Activated naive CD8-positive, alpha-beta T cell treated with anti-CD3 and anti-CD28 coated beads, Interleukin-2, amount 50 U/mL, for 16 hours (primary cell): Measurements from ENCODE around the gene LRRC23.
A peak's percentile ranks its signal among the peaks of the same experiment; 100 is the strongest.

Experiments used
- DNase-seq: peaks from one replicate; pipeline ENCODE4 v3.0.0-alpha.2; 2020; ENCODE audit warnings: low read depth, low spot score

Gene LRRC23

DNA sequence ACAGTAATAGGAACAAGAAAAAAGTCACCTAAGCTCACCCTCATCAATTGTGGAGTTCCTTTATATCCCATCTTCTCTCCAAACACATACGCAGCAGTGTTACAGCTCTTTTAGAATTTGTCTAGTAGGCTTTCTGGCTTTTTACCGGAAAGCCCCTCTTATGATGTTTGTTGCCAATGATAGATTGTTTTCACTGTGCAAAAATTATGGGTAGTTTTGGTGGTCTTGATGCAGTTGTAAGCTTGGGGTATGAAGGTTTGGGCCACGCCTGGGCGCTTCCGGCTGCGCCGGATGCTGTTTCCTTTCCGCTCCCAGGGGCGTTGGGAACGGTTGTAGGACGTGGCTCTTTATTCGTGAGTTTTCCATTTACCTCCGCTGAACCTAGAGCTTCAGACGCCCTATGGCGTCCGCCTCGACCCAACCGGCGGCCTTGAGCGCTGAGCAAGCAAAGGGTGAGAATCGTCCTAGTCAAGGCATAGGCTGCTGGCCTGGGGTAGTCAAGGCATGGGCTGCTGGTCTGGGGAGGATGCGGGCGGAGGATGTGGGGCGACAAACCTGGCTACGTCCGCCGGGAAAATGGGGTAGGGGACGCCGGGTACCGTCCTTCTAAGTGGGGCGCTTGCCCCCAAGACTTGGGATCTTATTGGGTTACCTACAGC lies 39.2 kb downstream of the LRRC23 start, which contains the start of the genes C12orf57 and RNU7-1:
Gene C12orf57, plus strand, starts transcription at position 301 of the 659 bp plus-strand sequence. Its CDS starts 100 bp downstream, at position 401.
Gene RNU7-1, plus strand, starts transcription at position 95 of the 659 bp plus-strand sequence.
- peak; percentile 64 for DNase-seq

DNA sequence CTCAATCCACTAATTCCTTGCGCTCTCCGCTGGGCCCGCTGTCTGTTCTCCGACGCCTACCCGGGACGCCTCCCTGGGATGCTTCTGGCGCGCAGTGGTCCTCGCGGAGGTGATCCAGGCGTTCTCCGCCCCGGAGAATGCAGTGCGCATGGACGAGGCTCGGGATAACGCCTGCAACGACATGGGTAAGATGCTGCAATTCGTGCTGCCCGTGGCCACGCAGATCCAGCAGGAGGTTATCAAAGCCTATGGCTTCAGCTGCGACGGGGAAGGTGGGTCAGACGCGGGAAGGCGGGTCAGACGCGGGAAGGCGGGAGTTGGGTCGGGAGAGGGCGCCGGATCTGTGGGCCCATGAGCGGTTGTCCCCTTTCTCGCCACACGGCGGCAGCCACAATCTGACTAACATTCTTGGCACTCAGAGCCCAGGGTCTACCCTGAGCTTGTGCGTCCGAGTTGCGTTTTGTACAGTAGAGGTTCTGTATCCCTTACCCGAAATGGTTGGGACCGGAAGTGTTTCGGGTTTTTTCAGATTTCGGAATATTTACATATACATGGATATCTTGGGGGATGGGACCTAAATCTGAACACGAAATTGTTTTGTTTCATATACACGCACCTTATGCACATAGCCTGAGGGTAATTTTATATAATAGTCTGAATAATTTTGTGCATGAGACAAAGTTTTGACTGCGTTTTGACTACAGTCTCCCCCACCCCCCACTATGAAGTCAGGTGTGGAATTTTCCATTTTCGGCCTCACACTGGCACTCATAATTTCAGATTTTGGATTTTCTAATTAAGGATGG lies 40.0 kb downstream of the LRRC23 start:
- peak; percentile 64 for DNase-seq

DNA sequence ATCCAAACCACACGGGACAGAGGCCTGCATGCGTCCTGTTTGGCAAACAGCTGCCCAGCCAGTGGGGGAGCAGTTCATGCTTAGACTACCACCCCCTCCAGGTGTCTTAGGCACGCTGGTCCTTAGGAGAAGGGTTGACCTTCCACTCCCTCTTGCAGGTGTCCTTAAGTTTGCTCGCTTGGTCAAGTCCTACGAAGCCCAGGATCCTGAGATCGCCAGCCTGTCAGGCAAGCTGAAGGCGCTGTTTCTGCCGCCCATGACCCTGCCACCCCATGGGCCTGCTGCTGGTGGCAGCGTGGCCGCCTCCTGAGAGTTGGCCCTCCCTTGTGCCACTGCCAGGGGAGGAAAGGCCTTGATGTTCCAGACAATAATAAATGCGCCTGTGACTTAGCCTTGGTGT lies 41.0 kb downstream of the LRRC23 start:
- DNase-seq: no peak

DNA sequence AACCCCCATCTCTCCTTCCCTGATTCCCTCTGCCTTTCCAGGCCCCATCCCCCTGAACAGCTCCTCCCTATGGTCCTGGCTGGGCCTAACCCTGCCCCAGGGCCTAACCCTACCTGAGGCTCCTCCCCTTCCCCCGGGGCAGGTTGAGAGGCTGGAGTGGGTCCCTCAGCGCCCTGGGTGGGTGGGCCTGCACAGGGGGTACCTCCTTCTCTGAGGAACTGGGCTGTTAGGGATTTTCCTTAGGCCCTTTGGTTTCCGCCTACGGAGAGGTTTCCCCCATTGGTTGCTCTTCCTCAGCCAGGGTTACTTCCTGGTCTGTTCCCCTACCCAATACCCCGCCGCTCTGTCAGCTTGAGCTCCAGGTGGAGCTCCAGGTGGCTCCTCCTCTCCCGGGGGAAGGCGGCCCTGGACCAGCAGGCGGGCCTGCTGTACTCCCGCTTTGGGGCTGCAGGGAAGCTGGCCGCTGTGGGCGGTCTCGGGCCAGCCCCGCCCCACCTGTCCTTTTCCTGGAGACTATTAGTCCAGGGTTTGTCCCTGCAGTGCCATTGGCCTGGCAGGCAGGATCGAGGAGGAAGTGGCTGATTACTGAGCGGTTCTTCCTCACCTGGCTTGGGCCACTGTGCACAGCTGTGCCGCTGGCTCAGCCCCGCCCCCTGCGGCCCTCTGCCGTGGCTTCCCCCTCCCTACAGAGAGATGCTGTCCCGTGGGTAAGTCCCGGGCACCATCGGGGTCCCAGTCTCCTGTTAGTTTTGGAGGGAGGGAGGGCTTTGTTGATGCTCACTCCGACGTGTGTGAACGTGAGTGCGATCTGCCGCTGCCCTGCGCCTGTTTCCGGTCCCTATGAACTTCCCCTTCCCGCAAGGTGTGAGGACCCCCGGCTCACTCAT lies 41.7 kb downstream of the LRRC23 start:
- DNase-seq: no peak

DNA sequence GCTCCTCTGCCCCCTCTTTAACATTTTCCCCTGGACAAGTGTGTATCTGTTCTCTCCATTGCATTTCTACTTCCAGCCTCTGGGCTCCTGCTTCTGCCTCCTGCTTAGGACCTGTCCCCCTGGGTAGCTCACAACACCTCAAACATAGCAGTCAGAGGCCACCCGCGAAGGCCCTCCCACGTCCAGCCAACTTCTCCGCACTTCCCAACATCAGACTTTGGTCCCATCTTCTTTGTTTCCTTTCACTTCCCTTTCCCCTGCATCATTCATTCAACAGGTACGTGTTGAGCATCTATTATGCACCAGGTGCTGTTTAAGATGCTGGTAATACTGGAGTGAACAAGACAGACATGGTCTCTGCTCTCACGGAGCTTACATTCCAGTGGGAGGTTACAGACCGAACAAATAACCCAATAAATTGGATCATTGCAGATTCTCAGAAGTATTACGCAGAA lies 42.3 kb downstream of the LRRC23 start:
- no peak for DNase-seq

DNA sequence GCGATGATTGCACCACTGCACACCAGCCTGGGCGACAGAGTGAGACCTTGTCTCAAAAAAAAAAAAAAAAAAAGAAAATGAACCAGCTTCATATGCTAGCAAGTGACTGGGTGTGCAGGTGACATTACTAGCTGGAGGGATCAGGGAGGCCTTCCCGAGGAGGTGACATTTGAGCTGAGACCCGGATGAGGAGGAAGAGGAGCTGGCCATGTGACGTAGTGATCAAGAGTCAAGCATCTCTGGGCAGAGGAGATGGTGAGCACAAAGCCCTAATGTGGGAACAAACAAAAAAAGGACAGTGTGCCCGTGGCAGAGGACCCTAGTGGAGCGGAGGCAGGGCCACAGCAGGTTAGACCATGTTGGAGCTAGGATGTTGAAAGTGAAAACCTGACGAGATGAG lies 43.0 kb downstream of the LRRC23 start:
- DNase-seq: no peak

DNA sequence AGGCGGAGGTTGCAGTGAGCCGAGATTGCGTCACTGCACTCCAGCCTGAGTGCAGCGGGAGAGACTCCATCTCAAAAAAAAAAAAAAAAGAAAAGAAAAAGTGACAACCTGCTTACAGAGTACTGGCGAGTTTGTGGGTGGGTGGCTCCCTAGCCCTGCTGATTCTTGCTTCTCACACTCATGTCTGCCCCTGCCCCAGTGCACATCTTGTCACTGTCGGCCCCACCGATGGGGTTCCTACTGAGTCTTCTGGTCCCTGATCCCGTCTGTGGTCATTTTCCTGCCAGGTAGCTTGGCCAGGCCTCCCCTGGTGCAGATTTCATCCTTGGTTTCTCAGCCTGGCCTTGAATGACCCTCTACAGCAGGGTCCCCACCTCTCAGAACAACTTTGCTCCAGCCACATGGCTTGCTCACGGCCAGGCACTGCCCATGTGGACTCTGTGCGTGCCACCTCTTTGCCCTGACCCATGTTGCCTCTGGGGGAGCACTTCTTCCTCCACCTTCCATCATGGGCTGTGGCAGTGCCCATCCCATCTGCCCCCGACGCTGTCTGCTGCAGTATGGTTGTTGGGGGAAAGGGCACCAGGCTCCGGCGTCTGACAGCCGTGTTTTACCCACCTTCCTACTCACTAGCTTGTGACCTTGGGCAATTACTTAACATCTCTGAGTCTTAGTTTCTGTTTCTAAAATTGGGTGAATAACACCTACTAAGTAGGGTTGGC lies 44.4 kb downstream of the LRRC23 start:
- no peak for DNase-seq

DNA sequence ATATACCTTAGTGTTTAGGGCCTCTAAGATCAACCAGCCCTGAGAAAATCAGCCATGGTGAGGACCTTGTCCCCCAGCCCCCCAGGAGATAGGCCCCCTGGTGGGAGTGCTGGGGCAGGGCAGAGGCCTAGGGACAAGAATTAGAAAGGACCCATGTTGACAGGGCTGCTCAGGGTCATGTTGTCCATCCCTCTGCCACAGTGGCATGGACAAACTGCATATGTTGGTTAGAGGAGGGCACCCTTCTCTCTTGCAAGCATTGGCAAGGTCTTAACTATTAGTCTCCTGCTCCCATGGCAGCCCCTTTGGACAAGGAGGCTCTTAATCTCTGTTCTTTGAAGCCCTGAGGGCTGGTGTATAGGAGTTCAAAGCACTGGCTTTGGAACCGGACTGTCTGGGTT lies 45.8 kb downstream of the LRRC23 start:
- DNase-seq: no peak

DNA sequence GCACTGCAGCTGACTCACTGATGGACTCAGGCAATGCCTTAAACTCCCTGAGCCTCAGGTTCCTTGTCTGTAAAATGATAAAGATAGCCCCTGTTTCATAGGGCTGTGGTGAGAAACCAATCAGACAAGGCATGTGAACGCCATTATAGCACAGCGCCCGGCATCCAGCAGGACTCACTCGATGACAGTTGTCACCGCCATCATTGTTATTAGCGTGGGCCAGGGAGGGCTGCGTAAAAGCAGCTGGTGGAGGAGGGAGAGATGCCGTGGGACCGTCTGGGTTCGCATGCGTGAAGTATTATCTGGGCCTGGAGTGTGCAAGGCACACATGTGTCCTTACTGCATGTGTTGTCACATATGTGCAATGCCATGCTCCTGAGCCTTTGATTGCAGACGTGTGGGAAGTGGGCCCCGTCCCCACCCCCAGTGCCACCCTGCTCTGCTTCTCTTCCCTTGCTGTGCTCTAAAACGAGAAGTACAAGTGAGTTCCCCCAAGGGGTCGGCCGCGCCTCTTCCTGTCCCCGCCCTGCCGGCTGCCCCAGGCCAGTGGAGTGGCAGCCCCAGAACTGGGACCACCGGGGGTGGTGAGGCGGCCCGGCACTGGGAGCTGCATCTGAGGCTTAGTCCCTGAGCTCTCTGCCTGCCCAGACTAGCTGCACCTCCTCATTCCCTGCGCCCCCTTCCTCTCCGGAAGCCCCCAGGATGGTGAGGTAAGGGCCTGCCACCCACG lies 46.4 kb downstream of the LRRC23 start, which contains the start of gene PTPN6:
Gene PTPN6, plus strand, starts transcription at position 546 of the 730 bp plus-strand sequence. Its CDS starts 157 bp downstream, at position 703.
- DNase-seq: peak; percentile 55

DNA sequence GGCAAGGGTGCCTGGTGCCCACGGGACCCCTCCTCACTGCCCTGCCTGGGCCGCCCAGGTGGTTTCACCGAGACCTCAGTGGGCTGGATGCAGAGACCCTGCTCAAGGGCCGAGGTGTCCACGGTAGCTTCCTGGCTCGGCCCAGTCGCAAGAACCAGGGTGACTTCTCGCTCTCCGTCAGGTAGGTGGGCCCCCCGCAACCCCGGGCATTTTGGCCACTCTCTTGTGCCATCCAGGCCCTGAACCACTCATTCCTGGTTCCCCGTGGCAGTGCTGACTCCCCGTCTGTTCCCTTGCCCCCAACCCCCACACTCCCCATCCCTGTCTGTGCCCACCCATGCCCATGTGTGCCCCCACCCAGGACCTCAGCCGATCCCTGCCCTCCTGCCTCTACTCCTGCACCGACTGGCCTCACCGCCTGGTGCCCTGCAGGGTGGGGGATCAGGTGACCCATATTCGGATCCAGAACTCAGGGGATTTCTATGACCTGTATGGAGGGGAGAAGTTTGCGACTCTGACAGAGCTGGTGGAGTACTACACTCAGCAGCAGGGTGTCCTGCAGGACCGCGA lies 47.0 kb downstream of the LRRC23 start:
- DNase-seq: no peak

DNA sequence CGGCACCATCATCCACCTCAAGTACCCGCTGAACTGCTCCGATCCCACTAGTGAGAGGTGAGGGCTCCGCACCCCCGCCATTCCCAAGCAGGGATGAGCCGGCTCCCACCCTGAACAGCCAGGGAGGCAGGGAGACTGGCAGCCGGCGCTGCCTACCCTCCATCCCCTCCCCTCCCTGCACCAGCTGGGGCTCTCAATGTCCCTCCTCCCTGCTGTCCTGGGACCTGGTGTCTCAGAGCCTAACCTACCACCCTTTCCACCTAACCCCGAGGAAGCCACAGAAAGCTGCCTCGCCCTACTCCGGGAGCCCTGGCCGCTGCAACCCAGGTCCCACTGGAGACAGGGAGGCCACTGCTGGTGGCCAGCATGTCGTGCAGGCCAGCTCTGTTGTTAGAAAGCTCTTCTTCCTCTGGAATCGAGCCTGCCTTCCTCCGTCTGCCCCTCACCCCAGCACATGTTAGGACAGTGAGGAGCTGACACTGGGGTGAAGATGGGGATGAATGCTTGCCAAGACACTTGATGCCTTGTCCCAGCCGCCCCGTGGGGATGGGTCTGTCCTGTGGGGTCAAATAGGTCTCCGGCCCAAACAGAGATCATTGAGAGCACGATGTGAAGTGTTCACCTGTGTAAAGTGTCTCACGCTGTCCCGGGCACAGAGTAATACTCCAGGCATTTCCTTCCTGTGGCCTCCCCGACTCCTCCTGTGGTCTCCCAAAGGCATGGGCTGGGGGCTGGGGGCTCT lies 47.7 kb downstream of the LRRC23 start:
- DNase-seq: no peak

DNA sequence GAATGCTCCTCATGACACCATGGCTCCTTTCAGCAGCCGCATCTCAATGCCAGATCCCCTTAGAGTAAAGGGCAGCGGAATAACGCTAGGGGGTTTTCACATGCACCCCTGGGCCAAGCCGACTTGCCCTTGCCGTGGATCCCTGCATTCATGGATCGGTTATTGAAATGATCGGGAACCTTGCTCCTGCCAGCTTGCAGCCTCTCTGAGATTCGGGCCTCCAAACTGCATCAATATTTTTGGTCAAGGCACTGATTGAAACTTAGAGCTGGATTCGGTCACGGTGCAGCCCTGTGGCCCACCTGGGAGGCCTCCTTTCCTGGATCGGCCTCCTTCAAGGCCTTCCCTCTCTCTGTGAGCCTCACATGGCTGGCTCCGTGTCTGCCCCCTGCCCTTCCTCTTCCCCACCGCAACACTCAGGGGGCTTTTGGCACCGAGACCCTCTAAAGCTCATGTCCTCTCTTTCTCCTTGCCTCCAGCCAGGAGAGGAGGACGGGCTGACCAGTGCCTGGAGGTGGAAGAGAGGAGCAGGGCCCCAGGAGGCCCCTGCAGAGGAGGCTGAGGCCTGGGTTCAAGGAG lies 48.3 kb downstream of the LRRC23 start:
- no peak for DNase-seq

DNA sequence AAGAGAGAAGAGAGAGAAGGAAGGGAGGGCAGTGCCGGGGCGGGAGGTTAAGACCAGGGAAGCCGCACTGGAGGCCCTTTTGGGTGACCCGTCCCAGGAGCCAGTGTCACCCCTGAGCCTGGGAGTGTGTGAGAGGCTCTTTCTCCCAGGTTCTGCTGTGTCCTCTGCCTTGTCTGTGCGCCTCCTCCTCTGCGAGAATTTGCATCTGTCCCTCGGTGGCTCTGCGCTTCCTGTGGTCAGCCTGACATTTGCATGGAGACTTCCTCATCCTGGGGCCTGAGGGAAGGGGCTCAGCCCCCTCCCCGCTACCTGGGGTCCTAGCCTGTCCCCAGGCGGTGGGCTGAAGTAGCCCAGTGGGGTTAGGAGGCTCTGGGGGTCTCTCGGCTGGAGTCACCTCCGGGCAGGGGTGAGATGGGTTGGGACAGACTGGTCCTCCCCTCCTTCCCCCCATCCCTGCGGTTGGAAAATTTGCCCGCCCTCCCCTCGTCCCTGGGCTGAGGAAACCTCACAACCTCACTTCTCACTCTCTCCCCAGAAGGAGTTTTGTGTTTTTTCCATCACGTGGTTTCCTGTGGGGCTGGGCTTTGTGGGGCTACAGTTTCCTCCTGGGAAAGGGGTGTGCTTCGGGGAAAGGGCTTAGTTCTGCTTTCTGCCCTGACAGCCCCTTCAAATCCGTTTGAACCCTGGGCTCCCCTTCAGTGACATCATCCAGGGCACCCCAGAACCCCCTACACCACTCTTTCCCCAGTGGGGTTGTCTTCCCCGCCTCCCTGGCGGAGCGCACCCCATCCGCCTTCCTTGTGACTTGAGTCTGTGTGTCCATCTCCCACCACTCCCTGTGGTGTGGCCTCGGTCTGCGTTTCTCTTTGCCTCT lies 49.1 kb downstream of the LRRC23 start:
- peak; percentile 63 for DNase-seq

DNA sequence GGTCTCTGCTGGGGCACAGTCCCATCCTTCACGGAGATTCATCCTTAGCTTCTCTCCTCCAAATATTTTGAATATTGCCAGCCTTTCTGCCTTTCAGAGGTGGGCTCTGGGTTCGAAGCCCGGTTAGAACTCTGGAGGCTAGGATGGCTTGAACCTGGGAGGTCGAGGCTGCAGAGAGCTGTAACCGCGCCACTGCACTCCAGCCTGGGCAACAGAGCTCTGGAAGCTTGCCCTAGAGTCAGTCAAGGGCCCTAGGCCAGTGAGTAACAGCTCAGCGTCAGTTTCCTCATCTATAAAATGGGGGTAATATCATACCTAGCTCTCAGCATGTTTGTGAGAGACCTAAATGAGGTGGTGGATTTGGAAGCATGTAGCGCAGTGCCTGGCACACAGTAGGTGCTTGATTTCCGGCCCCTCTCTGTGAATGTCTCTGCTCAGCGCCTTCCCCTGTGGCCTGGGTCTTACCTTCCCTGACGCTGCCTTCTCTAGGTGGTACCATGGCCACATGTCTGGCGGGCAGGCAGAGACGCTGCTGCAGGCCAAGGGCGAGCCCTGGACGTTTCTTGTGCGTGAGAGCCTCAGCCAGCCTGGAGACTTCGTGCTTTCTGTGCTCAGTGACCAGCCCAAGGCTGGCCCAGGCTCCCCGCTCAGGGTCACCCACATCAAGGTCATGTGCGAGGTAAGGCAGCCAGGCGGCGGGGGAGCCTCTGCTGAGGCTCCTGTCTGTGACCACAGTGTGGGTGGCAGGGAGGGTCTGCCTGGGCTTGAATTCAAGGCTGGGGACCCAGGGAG lies 49.9 kb downstream of the LRRC23 start:
- no peak for DNase-seq

DNA sequence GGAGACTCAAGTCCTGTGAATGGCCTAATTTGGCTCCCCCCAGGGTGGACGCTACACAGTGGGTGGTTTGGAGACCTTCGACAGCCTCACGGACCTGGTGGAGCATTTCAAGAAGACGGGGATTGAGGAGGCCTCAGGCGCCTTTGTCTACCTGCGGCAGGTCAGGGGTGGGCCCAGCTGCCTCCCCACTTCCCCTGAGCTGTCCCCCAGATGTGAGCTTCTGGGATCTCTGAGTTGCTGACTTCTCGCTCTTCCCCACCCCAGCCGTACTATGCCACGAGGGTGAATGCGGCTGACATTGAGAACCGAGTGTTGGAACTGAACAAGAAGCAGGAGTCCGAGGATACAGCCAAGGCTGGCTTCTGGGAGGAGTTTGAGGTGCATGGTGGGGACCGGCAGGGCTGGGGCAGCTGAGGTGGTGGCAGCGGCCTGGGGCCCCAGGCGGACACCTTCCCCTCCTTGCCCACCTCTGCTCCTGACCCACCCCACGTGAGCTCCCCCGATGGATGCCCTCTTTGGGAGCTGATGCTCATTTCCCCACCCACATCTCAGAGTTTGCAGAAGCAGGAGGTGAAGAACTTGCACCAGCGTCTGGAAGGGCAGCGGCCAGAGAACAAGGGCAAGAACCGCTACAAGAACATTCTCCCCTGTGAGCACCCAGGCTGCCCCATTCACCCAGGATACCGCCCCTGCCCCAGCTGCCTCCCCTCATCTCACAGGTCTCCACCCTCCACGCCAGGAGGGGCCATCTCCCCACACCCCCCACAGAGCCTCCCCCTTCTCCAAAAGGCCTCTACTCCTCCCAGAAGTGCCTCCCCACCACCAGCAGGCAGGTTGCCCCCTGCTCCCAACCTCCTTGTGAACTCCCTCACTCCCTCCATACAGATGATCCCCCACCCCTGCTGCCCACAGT lies 50.7 kb downstream of the LRRC23 start:
- DNase-seq: no peak
